Omental fat pad (tissue), 4 donors: ENCODE data around the gene MZT2A. TPM values are rescaled to one million over a fixed set of nuclear protein-coding genes. Genes with fewer than 3 reads are reported as not detected.
"Not testable (repeated sequence)": the region's sequence is repeated elsewhere in the genome, so short reads cannot be mapped to it uniquely, and the experiment has no call there.

Experiments
- ATAC-seq: fragments of 150-250 bp; one replicate; pipeline ENCODE4 v1.9.1; 2016; ENCODE audit warnings: mild to moderate bottlenecking, moderate library complexity; ENCODE audit not compliant: low FRiP score
- DNase-seq: peaks from one replicate; pipeline ENCODE4 v3.0.0-alpha.2; 2019; ENCODE audit warnings: low spot score
- total RNA-seq, 4 donors: library from RNA; depleted of rRNA; stranded (reverse); fragments of >200 nt; gene quantifications; one replicate each; pipeline ENCODE4 v1.1.0, GENCODE V29; 2016
- TF ChIP-seq, protein P1 (sequence below), 3 donors: fragments of 450-650 bp; IDR thresholded peaks; one replicate each; pipeline ENCODE4 v1.5.1; 2016 to 2017; ENCODE audit warnings: antibody characterized with exemption in 3 of 3, mild to moderate bottlenecking in 3 of 3, moderate library complexity in 2 of 3

MZT2A gene
- total RNA-seq, 4 donors from 2014 or later = 21.8 to 39.7 (median 26.0) TPM

DNA sequence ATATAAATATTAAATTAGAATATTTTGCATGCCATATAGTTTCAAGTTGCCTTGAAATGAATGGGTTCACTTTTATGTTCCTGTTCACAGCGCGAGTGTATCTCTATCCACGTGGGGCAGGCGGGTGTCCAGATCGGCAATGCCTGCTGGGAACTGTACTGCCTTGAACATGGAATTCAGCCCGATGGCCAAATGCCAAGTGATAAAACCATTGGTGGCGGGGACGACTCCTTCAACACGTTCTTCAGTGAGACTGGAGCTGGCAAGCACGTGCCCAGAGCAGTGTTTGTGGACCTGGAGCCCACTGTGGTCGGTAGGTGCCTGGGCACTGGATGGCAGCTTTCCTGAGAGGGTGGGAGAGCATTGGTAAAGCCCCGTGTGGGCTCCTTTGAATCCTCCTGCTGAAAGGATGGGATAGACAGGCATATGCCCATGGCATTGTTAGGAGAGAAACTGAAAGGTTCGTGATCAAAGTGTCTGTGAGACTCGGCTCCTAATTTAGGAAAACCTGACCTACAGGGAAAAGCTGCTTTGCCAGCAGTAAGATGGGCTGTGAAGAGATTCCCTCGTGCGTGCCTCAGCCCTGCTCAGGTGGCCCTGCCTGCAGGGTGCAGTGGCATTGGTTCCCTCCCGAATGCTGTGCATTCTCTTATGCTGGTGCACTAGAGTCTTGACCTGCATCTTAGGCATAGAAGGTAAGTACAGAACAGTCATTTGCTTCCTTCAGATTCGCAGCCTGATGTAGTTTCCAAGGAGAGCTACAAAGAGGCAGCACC lies 13.9 kb downstream of the MZT2A start:
- DNase-seq, ATAC-seq: not testable (repeated sequence)

DNA sequence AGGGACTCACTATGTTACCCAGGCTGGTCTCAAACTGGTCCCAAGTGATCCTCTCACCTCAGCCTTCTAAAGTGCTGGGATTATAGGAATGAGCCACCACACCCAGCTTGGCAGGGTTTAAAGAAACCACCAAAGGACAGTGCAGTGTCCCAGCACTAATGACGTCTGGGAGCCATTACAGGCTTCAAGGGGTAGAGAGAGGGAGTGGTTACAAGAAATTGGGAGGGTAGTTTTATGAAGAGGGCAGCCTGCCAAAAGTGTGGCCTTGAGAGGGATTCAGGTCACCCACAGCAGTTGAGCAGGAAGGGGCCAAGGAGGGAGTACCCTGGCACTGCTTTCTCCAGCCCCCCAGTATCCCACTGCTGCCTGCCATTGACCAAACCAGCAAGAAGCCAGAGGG lies 15.0 kb downstream of the MZT2A start:
- not testable (repeated sequence) for DNase-seq, ATAC-seq

DNA sequence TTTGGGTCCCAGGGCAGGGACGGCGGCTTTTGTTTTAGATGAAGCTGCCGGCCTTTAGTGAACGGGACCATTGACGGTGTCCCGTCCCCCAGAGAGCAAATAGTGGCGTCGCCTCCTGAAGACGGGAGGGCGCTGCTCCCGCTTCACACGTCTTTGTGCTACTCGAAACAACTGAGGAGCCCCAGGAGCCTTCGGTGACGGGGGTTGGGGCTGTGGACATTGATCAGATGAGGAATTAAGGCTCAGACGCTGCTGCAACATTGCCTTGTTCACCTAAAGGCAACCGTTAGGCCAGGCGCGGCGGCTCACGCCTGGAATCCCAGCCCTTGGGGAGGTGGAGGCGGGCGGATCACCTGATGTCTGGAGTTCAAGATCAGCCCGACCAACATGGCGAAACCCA lies 15.8 kb downstream of the MZT2A start:
- not testable (repeated sequence) for DNase-seq, ATAC-seq

DNA sequence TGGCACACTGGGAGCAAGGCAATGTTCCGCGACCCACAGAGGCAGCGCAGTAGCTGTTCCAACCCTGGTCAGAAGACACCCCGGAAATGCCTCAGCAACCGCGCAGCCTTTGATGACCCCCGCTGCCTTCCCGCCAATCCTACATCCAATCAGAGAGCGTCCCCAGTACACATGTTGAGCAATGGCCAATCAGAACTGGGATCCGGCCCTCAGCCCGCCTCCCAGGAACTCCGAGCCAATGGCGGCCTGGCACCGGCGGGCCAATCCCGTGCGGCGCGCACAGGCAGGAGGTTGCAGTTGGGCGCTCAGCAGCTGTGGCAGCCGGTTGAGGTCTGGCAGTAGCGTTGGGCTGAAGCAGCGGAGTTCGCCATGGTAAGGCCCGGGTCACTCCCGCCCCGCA lies 16.4 kb downstream of the MZT2A start, which contains the start of gene TUBA3D:
Gene TUBA3D (plus strand): TSS at position 289 of the 400 bp plus-strand sequence. CDS start 81 bp downstream, at position 370.
- ATAC-seq = no peak
- TF ChIP-seq, protein P1, sequence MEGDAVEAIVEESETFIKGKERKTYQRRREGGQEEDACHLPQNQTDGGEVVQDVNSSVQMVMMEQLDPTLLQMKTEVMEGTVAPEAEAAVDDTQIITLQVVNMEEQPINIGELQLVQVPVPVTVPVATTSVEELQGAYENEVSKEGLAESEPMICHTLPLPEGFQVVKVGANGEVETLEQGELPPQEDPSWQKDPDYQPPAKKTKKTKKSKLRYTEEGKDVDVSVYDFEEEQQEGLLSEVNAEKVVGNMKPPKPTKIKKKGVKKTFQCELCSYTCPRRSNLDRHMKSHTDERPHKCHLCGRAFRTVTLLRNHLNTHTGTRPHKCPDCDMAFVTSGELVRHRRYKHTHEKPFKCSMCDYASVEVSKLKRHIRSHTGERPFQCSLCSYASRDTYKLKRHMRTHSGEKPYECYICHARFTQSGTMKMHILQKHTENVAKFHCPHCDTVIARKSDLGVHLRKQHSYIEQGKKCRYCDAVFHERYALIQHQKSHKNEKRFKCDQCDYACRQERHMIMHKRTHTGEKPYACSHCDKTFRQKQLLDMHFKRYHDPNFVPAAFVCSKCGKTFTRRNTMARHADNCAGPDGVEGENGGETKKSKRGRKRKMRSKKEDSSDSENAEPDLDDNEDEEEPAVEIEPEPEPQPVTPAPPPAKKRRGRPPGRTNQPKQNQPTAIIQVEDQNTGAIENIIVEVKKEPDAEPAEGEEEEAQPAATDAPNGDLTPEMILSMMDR (IDR thresholded peaks at IDR 0.05) = no peak
- DNase-seq = no peak

DNA sequence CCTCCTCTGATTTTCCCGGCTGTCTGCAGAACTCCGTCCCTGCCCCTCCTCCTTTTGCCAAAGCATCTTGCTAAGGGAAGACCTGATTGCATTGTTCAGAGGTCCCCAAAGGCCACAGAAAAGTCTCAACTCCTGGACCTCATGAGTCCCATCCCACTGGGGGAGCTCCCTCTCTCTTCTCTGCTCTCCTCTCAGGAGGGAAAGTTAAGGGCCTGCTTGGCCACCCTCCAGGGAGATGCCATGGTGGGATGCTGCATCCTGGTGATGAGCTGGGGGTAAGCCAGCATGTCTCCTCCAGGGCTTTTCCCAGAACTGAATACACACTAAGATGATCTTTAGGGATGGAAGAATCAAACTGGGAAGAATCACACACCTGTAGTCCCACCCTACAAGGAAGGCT lies 18.9 kb downstream of the MZT2A start:
- ATAC-seq, DNase-seq: not testable (repeated sequence)

DNA sequence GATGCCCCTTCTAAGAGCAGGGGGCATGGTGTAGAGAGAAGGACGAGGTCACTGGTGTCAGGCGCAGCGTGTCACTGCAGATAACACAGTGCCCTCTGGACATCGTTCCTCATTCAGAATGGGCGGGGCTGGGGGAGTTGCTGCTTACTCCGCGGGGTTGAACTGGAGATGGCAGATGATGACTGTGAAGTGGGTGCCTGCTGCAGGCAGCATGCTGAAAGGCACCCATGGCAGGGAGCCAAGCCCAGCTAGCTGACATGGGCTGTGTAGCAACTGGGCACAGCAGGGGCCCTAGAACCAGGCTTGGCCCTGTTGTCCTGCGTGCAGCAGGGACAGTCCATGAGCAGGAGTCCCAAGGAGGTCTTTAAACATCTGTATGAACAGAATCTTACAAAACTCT lies 20.6 kb downstream of the MZT2A start:
- DNase-seq, ATAC-seq: not testable (repeated sequence)

DNA sequence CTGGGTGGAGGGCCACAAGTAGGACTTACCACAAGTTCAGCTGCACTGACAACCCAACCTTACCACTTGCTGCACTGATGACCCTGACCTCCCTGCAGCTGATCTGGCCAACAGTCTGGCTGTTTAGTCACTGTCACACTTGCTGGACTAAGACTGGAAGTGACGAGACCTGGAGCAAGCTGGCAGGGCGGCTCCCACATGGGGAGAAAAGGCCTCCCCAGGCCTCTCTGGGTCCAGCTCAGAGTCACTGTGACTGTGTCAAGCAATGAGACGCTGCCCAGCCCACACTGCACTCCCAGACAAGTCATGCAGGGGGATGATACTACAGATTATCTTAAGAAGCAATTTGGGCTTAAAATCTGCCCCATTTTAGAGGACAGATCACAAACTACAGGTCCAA lies 21.3 kb downstream of the MZT2A start:
- not testable (repeated sequence) for DNase-seq, ATAC-seq

DNA sequence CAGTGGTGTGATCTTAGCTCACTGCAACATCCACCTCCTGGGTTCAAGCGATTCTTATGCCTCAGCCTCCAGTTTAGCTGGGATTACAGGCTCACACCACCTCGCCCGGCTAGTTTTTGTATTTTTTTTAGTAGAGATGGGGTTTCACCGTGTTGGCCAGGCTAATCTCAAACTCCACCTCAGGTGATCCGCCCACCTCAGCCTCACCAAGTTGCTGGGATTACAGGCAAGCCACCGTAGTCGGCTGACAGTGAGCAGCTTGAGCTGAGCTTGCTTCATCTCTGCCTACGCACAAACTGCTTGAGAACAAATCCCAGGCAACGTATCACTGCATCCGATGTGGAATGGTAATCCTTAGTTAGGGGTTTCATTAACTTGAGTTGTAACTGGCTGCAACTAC lies 24.5 kb downstream of the MZT2A start:
- ATAC-seq, DNase-seq: not testable (repeated sequence)

DNA sequence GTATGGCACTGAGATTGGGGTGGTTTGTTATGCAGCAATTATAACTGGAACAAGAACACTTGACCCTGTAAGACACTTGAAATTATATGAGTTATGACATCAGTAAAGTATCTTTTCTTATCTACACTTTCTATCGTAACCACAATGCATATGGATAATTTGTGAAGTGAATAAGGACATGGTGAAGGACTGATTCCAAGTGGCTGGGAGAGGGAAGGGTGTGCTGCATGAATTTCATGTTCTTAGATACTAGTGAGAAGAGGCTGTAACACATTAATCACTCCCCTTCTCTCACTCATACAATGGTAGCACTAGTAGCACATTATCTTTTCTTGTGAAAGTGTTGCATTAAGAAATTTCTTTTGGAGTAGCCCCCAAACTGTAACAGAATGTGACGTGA lies 37.3 kb downstream of the MZT2A start:
- ATAC-seq, DNase-seq: not testable (repeated sequence)

DNA sequence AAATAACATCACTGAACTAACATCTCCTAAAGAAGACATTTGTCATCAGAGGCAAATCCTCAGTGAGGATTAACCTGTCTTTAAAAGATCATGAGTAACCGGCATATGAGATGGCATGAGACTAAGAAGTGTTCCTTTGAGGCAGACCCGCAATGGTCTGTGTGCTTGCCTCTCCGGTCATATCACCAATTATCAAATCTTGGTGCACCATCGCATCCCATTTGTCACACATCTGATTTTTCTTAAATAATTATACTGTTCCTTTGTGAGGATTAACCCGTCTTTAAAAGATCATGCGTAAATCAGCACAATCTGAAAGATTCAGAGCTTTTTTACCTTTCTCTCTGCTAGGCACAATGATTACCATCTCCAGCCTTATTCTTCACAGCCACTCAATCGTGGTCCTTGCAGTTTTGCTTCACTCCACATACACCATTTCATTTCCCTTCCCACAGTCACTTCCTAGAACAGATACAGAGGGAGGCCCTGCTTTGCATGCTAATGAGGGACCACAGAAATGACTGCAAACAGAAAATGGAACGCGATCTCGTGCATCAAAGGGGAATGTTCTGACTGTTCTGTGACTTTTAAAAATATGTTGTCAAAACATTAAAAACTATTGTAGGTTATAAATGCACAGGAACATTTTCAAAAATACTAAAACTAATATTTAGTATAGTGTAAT lies 40.8 kb downstream of the MZT2A start:
- ATAC-seq, DNase-seq: not testable (repeated sequence)

DNA sequence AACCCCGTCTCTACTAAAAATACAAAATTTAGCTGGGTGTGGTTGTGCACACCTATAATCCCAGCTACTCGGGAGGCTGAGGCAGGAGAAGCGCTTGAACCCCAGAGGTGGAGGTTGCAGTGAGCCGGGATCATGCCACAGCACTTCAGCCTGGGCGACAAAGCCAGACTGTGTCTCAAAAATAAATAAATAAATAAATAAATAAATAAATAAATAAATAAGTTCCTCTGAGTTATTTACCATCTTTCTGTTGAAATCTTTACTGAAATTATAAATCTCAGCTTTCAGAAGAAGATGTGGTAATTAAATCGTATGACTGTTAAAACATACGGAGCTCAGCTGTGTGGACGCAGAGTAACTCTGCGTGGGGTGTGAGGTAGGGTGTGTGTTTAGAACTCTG lies 44.2 kb downstream of the MZT2A start:
- ATAC-seq, DNase-seq: not testable (repeated sequence)

DNA sequence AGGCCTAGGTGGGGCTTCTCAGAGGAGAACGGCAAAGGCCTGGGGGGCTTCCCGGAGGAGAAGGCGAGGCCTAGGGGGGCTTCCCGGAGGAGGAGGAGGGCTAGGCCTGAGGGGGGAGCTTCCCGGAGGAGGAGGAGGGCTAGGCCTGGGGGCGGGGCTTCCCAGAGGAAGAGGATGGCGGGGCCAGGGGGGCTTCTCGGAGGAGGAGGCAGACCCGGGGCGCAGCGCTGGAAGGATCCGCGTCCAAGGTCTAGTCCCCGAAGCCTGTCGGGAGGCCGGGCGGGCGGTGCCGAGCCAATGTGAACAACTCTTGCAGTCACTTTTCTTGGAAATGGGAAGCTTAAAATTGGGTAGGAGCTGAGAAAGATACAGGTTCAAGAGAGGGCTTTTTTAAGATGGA lies 46.3 kb downstream of the MZT2A start:
- ATAC-seq (no peak), DNase-seq (no peak)
- TF ChIP-seq, protein P1 (IDR thresholded peaks at IDR 0.05) = no peak

DNA sequence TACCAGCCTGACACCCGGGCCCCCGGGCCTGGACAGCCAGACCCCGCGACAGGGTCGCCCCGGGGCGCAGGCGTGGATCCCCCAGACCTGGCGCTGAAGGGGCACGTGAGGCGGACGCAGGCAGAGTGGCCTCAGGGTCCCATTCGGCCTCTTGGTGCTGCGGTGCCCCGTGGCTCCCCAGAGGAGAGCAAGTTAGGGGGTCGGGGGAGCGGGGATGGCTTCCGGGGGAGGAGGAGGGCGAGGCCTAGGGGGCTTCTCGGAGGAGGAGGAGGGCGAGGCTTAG lies 46.7 kb downstream of the MZT2A start:
- not testable (repeated sequence) for ATAC-seq

DNA sequence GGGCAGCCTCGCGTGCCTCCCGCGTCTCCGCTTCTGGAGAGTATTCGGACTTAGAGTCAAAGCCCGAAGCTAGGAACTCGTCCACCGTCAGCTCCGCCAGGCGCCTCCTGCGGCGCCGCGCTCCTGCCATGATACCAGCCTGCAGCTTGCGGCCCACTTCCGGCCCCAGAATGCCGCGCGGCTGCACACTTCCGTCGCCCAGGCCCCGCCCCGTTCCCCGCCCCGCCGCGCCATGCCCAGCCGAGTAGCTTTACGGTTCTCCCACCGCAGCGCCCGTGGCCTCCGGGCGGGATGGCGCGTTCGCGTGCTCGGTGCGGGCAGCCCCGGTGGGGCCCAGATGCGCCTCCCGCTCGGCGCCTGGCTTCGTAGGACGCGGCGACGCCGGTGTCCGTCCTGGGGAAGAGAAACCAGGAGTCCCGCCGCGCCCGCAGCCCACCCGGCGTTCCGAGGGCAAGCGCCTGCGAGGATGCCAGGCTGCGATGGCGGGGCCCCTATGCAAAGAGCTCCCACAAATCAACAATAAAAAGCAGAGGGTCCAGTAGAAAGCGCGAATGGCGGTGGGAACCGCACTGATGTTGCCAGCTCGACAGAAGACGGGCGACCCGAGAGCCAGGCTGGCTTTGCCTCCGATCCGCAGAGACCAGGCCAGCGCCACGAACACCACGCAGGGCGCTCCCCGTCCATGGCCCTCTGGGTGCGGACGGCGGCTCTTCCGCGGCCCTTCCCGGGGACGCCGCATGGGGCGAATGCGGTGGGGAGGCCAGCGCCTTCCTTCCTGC lies 47.3 kb downstream of the MZT2A start:
- ATAC-seq, DNase-seq: not testable (repeated sequence)

More for the DNA sequence above, 46.7 kb downstream of the MZT2A start:
- DNase-seq = not testable (repeated sequence)

DNA sequence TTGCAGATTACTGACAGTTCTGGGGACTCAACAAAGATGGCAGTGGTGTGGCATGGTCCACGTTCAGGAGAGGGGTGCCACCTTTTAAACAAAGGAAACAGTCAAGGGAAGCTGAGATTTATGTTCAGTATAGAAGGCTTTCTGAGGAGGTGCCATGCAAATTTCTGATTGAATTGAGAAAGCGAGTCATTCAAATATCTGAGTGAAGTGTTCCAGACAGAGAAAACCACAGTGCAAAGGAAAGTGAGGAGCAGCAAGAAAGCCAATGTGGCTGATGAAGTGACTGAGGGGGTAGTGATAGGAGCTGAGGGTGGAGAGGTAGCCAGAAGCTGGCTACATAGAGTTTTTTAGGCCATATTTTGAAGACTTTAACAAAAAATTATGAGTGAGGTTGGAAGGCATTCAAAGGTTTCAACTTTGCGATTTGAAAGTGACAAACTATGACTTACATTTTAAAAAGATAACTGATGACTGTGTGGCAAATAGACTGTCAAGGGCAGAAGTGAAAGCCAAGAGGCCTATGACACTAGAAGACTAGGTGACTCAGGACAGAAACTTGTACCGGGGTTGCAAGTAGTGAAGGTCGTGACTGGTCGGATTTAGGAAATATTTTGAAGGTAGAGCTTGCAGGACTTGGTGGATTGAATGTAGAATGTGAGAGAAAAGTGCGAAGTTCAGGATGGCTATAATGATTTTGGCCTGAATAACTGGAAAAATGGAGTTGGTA lies 51.3 kb downstream of the MZT2A start:
- not testable (repeated sequence) for DNase-seq, ATAC-seq
